GM19239 (cell line): ENCODE results near the gene KLHL25.

Source experiments
- DNase-seq: peaks from one replicate; pipeline ENCODE4 v3.0.0; 2011; ENCODE audit warnings: low spot score; ENCODE audit not compliant: insufficient read length
- FAIRE-seq: peaks from 2 replicates; lab custom pipeline; 2011; peaks lifted over from hg19 to GRCh38; lab: Jason Lieb, UNC

KLHL25 gene

DNA sequence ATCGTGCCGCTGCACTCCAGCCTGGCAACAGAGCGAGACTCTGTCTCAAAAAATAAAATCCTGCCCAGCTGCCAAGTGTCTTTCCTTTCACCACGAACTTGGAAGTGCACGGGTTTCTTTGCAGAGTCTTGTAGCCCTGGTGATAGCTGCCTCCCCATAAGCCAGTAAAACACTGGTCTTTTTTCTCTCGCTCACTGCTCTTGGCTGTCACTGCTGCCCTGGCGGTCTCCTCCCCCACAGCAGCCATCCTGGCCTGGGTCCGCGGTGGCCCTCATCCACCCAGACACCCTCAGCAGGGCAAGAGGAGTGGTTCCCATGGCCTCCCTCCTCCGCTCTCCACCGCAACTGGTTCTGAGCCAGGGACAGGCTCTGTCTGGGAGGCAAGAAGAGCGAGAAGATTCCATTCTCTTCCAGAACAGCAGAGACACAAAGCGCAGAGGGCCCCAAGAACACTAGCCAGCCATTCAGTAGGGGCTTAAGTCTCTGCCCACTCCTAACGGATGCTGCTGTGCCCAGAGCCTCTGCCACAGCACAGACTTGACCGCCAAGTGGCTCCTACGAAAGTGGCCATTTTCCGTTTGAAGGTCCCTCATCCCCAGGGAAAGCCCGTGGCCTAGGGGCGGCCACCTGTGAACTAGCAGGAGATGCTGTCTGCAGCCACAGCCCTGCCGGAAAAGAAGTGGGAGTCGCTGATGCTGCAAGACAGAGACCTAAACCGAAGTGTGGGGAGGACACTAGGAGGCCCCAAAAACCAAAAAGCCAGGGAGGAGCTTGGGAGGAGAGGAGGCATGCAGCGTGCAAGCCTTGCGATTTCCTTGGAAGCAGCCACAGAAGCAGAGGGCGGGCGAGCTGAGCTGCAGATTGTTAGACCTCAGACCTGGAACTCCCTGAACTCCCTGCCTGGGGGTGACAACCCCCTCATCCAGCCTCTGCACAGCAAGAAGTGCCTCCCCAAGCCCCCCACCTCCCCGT, 44.1 kb downstream of the KLHL25 start:
- DNase-seq (no peak), FAIRE-seq (no peak)

DNA sequence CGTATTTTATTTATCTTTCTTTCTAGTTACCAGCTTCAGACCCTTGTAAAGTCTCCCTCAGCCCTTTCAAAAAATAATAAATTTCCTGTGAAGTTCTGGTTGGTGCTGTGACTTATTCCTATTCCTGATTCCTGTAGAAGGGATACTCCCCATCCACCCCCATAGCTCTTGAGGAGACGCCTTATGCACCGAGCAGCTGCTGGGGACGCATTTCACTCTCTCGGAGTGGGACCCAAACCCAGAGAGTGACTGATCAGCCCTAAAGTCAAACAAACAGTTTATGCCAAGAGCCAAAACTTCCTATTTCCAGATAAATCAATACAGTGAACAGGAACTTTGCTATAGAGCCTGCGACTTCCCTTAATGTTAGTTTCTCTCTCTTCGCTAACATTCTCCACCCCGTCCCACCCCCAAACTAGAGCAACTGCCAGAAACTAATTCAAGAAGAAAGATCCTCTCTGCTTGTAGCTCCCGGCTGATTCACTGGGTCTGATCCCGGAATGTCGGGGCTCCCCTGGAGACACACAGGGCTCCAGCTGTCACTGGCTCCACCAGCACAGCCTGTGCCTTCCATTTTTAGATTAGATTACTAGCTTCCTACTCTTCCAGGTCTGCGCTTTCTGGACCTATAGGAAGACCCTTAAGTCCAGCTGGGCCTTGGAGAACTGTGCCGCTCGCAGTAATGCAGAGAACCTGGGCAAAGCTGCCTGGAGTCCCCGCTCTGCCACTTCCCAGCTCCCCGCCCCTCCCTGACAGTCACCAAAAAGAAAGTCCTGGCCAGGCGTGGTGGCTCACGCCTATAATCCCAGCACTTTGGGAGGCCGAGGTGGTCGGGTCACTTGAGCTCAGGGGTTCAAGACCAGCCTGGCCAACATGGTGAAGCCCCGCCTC, 45.2 kb downstream of the KLHL25 start:
- FAIRE-seq (no peak), DNase-seq (no peak)

DNA sequence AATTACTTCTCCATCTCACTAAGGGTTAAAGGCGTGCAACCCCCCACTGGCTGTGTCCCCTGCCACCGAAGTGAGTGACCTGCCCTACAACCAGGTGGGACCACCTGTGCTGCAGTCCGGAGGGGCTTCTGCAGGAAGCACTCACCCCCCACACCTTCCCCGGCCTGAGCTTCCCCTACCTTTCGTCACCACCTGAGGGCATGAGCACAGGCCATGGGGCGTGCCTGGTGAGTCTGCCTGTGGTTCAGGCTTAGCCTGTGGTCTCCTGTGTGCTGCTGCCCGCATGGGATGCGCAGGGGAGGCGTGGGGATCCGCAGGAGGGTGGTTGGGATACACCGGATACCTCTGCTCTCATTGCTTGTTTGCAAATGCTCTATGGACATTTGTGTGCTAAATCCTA, 46.0 kb downstream of the KLHL25 start:
- FAIRE-seq (no peak), DNase-seq (no peak)

DNA sequence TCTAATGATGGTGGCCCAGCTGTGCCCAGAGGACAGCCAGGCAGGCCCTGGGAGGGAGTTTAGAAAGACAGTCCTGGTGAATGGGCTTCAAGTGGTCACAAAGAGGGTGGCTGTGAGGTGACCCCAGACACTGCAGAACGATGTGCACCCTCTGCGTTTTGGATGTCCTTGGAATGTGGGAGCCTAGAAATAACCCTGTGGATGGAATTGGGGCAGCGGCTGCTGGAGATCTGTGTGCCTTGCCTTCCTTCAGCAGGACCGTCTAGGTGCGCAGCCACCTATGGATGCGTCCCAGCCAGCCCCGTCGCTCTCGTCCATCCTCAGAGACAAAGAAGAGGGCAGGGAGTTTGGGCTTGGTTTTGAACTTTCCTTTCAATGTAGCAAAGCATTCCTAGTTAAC, 46.5 kb downstream of the KLHL25 start:
- FAIRE-seq: no peak
- no peak for DNase-seq

DNA sequence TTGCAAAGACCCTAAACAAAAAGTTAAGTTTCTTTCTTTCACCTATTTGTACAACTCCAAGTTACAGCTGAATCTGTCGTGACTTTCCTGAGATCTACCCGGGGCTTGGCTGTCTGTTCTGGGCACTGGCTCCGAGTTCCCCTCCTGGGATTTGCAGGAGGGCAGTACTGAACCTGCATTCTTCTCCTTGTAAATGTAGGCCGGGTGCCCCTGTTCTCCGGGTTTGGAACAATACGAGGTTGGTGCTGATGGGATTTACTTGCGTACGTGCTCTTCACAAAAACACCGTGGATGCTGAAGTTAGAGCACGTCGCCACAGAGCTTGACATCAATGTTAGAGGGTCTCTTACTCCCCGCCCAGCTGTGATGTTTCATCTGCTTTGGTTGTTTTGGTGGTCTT, 48.1 kb downstream of the KLHL25 start:
- FAIRE-seq (no peak), DNase-seq (no peak)

DNA sequence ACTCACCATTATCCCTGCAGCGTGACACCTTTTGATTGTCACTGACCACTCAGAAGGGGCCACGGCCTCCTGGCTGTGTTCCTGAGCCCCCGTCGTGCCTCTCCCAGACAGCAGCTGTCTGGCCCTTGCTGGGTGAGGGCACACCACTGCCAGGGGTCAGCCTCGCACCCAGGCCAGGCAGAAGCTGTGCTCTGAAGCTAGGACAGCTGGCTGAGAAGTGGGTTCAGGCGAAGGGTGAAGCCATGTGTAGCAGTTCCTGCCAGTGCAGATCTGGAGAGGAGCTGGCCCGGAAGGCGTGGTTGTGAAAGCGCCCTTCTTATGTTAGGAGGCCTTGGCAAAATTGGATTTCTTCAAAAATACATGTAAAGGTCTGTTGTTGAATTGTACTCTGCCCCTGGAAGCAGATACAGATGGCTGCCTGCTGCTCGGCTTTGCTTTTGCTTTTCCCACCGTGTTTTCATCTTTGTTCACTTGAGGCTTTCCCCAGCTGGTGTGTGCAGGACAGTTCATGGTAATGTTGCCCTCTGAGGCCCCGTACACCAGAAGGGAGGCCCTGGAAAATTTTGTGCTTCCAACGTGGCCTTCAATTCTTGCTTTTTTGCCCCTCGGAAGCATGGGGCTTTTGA, 49.1 kb downstream of the KLHL25 start:
- DNase-seq (no peak), FAIRE-seq (no peak)

DNA sequence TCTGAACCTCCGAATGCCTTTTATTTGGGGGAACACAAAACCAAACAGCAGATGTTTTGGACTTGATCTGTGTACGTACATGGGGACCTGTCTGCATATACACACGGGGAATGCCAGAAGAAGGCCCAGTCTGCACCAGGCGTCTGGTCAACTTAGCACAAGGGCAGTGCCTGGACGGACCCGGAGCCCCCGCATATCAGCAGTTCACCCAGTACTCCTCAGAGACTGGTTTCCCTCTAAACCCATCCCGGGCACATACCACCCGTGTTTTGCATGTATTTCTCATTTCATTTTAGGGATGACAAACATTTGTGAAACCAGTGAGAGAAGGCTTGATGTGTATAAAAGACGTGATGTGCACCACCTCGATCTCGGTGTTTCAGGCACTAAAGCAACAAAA, 49.7 kb downstream of the KLHL25 start:
- no peak for FAIRE-seq
- no peak for DNase-seq

DNA sequence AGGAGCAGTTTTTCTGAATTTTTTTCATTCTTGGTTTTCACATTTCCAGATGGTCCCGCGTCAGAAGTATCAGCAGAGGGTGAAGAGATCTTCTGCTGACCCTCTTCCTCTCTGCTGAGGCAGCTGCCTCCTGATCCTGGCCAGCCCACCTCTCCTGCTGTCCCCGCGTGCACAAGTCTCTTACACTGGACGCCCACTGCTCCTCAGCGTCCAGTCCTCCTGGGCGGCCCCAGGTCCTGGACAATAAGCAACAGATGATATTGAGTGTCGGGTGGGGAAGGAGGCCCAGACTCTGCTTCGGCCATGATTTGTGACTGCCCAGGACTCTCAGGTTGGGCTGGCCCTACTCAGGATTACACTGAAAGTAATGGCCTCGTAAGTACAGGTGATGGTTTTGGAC, 50.1 kb downstream of the KLHL25 start:
- no peak for DNase-seq
- no peak for FAIRE-seq

DNA sequence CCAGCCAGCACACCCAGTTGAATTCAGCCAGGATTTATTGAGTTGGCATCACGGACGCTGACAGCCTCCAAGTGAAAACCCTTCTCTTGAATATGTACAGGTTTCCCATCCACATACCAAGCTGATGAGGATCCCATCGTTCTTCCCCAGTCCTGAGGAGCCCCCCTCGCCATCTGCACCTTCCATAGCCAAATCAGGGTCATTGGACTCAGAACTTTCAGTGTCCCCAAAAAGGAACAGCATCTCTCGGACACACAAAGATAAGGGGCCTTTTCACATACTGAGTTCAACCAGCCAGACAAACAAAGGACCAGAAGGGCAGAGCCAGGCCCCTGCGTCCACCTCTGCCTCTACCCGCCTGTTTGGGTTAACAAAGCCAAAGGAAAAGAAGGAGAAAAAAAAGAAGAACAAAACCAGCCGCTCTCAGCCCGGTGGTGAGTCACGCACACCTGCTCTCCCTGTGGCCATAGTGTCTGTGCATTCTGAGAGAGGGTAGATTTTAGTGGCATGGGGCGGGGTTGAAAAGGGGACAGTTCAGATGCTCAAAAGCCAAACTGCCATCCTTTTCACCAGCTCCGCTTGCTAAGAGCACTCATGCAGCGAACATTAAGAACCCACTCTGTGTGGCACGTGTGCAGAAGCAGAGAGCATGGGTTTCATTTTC, 51.2 kb downstream of the KLHL25 start:
- DNase-seq (no peak), FAIRE-seq (no peak)

DNA sequence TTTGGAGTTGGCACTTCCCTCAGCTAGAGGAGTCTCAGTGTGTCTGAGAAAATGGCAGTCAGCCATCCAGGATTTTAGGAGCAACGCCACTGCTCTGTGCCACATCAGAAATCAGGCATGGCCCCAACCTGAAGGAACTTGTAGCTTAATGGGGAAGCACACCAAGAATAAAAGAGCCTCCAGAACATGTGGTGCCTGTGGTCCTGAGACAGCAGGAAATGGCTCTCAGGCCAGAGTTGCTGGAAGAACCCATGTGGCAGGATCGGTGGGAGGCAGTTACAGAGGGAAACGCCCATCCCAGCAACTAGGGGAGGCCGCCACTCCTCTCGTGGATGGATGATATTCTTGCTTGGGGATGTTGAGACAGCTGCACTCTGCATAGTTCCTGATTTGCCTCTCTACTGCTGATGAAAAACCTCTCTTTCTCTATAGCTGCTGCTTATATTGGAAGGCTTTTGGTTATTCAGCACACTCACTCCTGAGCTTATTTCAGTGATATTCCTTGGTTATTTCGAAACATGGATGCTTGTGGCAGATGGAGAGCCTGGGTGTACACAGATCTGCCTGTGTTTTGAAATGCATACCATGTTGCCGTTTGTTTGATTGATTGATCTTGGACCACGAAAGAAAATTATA, 52.4 kb downstream of the KLHL25 start:
- DNase-seq: no peak
- no peak for FAIRE-seq

DNA sequence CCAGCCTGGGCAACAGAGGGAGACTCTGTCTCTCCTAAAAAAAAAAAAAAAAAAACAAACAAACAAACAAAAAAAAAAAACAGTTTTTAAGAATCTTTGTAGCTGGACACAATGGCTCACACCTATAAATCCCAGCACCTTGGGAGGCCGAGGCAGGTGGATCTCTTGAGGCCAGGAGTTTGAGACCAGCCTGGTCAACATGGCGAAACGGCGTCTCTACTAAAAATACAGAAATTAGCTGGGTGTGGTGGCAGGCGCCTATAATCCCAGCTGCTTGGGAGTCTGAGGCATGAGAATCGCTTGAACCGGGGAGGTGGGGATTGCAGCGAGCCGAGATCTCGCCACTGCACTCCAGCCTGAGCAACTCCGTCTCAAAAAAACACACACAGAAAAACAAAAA, 53.1 kb downstream of the KLHL25 start:
- no peak for FAIRE-seq

DNA sequence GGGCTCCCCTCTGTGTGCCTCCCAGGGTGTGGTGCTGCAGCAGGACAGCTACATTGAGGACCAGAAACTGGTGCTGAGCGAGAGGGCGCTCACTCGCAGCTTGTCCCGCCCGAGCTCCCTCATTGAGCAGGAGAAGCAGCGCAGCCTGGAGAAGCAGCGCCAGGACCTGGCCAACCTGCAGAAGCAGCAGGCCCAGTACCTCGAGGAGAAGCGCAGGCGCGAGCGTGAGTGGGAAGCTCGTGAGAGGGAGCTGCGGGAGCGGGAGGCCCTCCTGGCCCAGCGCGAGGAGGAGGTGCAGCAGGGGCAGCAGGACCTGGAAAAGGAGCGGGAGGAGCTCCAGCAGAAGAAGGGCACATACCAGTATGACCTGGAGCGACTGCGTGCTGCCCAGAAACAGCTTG, 53.7 kb downstream of the KLHL25 start:
- FAIRE-seq: no peak
- no peak for DNase-seq

More for the DNA sequence above, 53.1 kb downstream of the KLHL25 start:
- no peak for DNase-seq

DNA sequence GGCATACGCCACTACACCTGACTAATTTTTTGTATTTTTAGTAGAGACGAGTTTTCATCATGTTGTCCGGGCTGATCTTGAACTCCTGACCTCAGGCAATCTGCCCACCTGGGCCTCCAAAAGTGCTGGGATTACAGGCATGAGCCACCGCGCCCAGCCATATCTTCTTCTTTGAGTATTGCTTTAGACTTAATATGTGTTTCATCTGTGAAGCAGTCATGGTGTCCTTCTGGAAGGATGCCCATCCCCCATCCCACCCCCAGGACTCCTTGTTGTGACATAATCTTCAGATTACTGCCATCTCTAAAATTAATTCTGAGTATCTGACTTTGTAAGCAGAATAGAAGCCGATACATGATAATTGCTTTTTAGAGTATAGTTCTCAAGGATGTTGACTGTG, 57.7 kb downstream of the KLHL25 start:
- FAIRE-seq: no peak
- no peak for DNase-seq

DNA sequence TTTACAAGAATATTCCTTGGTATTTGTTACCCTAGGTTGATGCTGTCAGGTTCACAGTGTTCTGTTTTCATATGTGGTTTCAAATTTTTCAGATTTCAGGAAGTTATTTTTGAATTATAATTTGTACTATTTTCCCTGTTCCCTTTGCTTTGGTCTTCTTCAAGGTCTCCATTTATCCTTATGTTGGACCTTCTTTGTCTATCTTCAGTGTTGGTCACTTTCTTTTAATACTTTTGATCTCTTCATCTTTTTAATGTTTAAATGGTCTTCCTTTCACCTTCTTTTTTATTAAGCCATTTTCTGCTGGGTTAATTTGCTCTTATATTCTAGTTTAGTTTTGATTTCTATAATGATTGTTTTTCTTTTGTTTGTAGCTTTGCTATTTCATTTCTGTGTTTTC, 61.3 kb downstream of the KLHL25 start:
- FAIRE-seq (no peak), DNase-seq (no peak)

DNA sequence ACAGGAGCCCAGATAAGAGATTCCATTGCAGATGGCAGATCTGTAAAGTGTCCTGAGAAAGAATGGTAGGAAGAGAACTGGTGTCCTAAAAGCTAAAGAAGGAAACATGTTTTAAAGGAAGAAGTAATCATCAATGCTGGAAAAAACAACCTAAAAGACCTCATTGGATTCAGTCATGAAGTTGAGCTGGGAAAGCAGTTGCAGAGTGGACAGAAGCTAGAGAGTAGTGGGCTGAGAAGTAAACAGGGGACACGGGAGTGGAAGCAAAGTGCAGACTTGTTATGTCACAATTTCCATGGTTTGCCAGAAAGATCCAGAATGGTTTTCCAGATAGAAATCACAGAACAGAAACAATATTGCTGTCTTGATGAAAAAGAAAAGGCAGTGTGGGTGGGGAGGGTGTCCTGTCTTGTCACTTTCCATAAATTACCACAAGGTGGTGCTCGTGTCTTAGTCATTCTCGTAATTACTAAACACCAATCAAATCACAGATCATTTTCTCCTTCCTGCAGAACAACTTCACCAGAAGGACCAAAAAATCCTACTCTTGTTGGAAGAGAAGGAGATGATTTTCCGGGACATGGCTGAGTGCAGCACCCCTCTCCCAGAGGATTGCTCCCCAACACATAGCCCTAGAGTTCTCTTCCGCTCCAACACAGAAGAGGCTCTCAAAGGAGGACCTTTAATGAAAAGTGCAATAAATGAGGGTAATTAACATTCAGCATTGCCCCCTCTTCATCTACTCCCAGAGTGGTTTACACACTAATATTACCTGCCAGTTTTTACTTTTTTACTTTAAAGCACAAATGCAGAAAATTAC, 64.5 kb downstream of the KLHL25 start:
- DNase-seq (no peak), FAIRE-seq (peak; percentile 95)

DNA sequence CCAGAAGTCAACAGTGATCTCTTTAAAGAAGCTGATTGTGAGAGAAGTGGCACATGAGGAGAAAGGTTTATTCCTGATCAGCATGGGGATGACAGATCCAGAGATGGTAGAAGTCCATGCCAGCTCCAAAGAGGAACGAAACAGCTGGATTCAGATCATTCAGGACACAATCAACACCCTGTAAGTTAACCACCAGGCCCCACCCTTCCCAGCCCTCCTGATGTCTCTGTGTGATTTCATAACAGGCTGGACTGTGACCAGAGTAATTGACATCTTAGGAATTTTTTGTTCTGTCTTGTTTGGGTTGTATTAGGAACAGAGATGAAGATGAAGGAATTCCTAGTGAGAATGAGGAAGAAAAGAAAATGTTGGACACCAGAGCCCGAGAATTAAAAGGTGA, 67.7 kb downstream of the KLHL25 start:
- DNase-seq (no peak), FAIRE-seq (no peak)

DNA sequence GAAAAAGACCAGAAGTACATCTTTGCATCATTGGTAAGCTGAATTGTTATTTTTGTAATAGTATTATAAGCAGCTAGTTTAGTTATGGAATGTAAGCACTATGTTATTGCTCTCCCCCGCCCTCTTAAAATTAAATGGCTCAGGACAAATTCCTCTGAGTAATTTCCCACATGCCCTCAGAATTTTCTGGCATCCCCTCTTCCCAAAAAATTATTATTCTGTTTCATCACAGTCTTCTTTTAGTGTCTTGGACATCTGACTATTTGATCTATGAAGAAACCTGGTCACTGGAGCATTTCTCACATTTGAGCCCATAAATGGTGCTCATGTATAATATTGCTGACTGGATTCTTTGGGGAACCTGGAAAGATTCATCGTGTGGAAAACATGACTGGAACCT, 68.3 kb downstream of the KLHL25 start:
- no peak for FAIRE-seq
- no peak for DNase-seq

DNA sequence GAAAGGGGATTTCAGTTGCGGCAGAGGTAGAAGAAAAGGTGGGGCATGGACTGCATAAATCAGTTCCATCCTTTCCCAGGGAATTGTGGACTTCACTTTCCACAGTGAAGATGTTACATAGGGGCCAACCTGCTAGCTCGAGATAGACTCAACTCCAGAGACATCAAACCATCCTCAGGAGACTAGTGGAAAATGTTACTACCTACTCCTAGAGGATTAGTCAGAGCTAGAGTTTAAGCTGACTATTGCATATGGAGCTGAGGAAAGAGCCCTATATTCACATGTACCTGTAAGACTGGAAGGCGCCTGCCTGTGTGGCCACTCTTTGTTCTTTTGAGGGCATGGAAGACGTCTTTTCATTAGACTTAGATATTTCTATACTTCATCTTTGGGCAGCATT, 69.2 kb downstream of the KLHL25 start:
- no peak for FAIRE-seq
- DNase-seq: no peak

DNA sequence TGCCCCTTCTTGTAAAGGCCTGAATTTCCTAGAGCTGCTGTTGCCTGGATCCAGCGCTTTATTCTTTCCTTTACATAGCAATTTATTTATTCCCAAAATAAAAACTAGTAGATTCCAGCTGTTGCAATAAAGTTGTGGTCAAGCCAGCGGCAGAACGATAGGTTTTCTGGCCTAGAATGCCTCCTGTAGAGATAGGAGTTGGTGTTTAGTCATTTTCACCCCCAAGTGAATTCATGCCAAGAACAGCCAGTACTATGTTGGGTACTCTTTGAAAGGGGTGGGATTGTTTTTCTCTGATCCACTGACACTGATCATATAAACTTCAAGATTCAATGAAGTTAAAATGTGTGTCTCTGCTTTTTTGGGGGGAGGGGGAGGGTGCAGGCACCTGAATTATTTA, 69.7 kb downstream of the KLHL25 start:
- DNase-seq (no peak), FAIRE-seq (no peak)
